Measurements from ENCODE around the gene IBA57.

IBA57 gene

DNA sequence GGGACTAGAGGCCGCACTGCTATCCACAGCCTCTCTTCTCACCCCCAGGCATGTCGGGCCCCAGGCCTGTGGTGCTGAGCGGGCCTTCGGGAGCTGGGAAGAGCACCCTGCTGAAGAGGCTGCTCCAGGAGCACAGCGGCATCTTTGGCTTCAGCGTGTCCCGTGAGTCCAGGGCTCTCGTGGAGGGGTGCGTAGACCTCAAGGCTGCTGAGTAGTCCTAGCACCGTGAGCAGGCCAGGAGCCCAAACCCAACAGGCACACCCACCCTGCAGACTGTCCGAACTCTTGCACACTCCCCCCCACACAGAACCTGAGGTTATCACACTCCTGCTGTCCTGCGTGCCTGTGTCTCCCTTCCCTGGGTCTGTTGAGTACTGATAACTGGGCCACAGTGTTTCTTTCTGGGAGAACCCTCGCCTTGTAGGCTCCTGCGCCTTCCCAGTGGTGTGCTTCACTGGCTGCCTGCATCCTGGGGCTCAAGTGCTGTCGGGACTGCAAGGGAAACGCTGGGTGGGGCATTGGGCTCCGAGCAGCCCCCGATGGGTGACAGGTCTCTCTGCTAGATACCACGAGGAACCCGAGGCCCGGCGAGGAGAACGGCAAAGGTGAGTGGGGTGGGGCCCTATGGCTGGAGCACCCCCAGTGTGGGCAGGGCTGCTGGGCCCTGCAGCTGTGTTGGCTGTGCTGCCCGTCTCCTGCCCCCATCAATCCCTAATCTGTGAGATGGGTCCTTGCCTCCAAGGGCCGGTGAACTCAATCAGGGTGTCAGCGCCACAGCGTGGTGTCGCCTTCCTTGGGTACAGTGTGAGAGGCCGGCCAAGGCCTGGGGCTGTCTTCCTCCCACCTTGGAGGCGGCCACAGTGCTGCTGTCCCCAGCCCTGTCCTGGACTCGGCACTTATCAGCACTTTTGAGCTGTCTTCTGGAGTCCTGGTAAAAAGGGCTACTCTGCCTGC lies 19.9 kb upstream of the IBA57 start:
- no peak for ATAC-seq
- TF ChIP-seq, protein P1, sequence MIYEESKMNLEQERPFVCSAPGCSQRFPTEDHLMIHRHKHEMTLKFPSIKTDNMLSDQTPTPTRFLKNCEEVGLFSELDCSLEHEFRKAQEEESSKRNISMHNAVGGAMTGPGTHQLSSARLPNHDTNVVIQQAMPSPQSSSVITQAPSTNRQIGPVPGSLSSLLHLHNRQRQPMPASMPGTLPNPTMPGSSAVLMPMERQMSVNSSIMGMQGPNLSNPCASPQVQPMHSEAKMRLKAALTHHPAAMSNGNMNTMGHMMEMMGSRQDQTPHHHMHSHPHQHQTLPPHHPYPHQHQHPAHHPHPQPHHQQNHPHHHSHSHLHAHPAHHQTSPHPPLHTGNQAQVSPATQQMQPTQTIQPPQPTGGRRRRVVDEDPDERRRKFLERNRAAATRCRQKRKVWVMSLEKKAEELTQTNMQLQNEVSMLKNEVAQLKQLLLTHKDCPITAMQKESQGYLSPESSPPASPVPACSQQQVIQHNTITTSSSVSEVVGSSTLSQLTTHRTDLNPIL (CRISPR knock-in tag; IDR thresholded peaks at IDR 0.05; ENCODE audit: low read depth) = no peak
- TF ChIP-seq, protein P2, sequence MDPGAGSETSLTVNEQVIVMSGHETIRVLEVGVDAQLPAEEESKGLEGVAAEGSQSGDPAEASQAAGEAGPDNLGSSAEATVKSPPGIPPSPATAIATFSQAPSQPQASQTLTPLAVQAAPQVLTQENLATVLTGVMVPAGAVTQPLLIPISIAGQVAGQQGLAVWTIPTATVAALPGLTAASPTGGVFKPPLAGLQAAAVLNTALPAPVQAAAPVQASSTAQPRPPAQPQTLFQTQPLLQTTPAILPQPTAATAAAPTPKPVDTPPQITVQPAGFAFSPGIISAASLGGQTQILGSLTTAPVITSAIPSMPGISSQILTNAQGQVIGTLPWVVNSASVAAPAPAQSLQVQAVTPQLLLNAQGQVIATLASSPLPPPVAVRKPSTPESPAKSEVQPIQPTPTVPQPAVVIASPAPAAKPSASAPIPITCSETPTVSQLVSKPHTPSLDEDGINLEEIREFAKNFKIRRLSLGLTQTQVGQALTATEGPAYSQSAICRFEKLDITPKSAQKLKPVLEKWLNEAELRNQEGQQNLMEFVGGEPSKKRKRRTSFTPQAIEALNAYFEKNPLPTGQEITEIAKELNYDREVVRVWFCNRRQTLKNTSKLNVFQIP (CRISPR knock-in tag; IDR thresholded peaks at IDR 0.05; ENCODE audit: borderline replicate concordance, low read depth) = no peak
- TF ChIP-seq PATZ1 (CRISPR knock-in tag; IDR thresholded peaks at IDR 0.05; ENCODE audit: borderline replicate concordance) = no peak
- TF ChIP-seq ZNF70 (CRISPR knock-in tag; IDR thresholded peaks at IDR 0.05) = no peak
- TF ChIP-seq TCF4 (CRISPR knock-in tag; IDR thresholded peaks at IDR 0.05; ENCODE audit: borderline replicate concordance) = no peak
- TF ChIP-seq ZNF8 (CRISPR knock-in tag; IDR thresholded peaks at IDR 0.05) = no peak
- TF ChIP-seq ZC3H10 (CRISPR knock-in tag; IDR thresholded peaks at IDR 0.05) = no peak

DNA sequence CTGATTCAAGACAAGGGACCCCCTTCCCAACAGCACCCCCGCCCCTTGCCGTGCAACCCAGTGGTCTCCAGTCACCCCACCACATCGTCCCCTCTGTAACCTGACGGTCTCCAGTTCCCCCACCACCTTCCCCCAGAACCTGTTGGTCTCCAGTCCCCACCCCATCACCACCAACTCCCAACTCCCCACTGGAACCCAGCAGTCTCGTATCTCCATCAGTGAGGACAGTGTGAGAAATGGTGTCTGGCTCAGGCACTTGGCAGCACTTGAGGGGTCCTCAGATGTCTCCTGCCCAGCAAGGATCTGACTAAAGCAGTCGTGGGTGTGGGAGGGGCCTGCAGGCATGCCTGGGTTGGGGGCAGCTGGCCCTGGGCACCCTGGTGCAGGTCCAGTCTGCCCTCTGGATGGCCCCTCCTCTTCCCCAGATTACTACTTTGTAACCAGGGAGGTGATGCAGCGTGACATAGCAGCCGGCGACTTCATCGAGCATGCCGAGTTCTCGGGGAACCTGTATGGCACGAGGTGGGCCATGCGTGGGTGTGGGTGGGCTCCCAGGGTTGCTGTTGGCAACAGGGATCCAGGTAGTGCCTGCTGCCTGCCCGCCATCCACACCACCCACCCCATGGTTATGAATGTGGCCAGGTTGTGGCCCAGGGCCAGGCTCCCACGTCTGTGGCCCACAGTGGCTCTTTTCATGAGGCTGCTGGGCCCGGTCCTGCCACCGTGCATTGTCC lies 19.0 kb upstream of the IBA57 start:
- TF ChIP-seq PPARA (CRISPR knock-in tag; IDR thresholded peaks at IDR 0.05; ENCODE audit: borderline replicate concordance) (no peak), ISL1 (CRISPR knock-in tag; IDR thresholded peaks at IDR 0.05) (no peak), TCF4 (CRISPR knock-in tag; IDR thresholded peaks at IDR 0.05; ENCODE audit: borderline replicate concordance) (no peak), ZNF8 (CRISPR knock-in tag; IDR thresholded peaks at IDR 0.05) (no peak), BACH2 (CRISPR knock-in tag; IDR thresholded peaks at IDR 0.05; ENCODE audit: borderline replicate concordance) (no peak), GLIS3 (CRISPR knock-in tag; IDR thresholded peaks at IDR 0.05) (no peak), ZC3H10 (CRISPR knock-in tag; IDR thresholded peaks at IDR 0.05) (no peak), ZFP3 (CRISPR knock-in tag; IDR thresholded peaks at IDR 0.05) (no peak), OSR1 (CRISPR knock-in tag; IDR thresholded peaks at IDR 0.05) (no peak), CSDC2 (CRISPR knock-in tag; IDR thresholded peaks at IDR 0.05) (no peak), ESRRG (CRISPR knock-in tag; IDR thresholded peaks at IDR 0.05) (no peak), ZFP30 (CRISPR knock-in tag; IDR thresholded peaks at IDR 0.05) (no peak), SNAI2 (CRISPR knock-in tag; IDR thresholded peaks at IDR 0.05) (no peak), ZNF70 (CRISPR knock-in tag; IDR thresholded peaks at IDR 0.05) (no peak)
- TF ChIP-seq, protein P1 (CRISPR knock-in tag; IDR thresholded peaks at IDR 0.05; ENCODE audit: low read depth) = no peak
- TF ChIP-seq, protein P3, sequence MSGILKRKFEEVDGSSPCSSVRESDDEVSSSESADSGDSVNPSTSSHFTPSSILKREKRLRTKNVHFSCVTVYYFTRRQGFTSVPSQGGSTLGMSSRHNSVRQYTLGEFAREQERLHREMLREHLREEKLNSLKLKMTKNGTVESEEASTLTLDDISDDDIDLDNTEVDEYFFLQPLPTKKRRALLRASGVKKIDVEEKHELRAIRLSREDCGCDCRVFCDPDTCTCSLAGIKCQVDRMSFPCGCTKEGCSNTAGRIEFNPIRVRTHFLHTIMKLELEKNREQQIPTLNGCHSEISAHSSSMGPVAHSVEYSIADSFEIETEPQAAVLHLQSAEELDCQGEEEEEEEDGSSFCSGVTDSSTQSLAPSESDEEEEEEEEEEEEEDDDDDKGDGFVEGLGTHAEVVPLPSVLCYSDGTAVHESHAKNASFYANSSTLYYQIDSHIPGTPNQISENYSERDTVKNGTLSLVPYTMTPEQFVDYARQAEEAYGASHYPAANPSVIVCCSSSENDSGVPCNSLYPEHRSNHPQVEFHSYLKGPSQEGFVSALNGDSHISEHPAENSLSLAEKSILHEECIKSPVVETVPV (CRISPR knock-in tag; IDR thresholded peaks at IDR 0.05) = no peak
- TF ChIP-seq, protein P2 (CRISPR knock-in tag; IDR thresholded peaks at IDR 0.05; ENCODE audit: borderline replicate concordance, low read depth) = no peak
- TF ChIP-seq, protein P4, sequence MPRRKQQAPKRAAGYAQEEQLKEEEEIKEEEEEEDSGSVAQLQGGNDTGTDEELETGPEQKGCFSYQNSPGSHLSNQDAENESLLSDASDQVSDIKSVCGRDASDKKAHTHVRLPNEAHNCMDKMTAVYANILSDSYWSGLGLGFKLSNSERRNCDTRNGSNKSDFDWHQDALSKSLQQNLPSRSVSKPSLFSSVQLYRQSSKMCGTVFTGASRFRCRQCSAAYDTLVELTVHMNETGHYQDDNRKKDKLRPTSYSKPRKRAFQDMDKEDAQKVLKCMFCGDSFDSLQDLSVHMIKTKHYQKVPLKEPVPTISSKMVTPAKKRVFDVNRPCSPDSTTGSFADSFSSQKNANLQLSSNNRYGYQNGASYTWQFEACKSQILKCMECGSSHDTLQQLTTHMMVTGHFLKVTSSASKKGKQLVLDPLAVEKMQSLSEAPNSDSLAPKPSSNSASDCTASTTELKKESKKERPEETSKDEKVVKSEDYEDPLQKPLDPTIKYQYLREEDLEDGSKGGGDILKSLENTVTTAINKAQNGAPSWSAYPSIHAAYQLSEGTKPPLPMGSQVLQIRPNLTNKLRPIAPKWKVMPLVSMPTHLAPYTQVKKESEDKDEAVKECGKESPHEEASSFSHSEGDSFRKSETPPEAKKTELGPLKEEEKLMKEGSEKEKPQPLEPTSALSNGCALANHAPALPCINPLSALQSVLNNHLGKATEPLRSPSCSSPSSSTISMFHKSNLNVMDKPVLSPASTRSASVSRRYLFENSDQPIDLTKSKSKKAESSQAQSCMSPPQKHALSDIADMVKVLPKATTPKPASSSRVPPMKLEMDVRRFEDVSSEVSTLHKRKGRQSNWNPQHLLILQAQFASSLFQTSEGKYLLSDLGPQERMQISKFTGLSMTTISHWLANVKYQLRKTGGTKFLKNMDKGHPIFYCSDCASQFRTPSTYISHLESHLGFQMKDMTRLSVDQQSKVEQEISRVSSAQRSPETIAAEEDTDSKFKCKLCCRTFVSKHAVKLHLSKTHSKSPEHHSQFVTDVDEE (CRISPR knock-in tag; IDR thresholded peaks at IDR 0.05) = no peak
- ATAC-seq = no peak
